Measurements from ENCODE around the gene CYBC1. TPM values are rescaled to one million over a fixed set of nuclear protein-coding genes. Genes with fewer than 3 reads are reported as not detected.

CYBC1 gene
- total and polyA plus RNA-seq, 2 donors from 2014 or later: 38.2 to 139 TPM

- no peak overlapping the region for H3K9ac ChIP-seq (ENCODE audit: low read length in 3 of 3)
- FAIRE-seq (no peak), DNase-seq (peak in 1 of 5 donors; percentile 40)
- H3K27ac ChIP-seq (ENCODE audit: low read depth in 2 of 2, low read length in 2 of 2): no peak overlapping the region
- H3K4me3 ChIP-seq (ENCODE audit: low read length in 3 of 3): no peak overlapping the region
- H3K9me3 ChIP-seq (ENCODE audit: control insufficient read depth in 2 of 3, insufficient read depth in 1 of 3, low read length in 3 of 3): no peaks in the 10 kb centered on the region
- no peaks in the 10 kb centered on the region for H3K4me1 ChIP-seq (ENCODE audit: control insufficient read depth in 2 of 3, insufficient read depth in 2 of 3, low read depth in 1 of 3, low read length in 3 of 3)
- H3K27me3 ChIP-seq (ENCODE audit: control insufficient read depth, insufficient read depth, low read length): no peaks in the 10 kb centered on the region
- intact Hi-C loops (cut with DNase I): no loop called here
- TF ChIP-seq, protein P1, sequence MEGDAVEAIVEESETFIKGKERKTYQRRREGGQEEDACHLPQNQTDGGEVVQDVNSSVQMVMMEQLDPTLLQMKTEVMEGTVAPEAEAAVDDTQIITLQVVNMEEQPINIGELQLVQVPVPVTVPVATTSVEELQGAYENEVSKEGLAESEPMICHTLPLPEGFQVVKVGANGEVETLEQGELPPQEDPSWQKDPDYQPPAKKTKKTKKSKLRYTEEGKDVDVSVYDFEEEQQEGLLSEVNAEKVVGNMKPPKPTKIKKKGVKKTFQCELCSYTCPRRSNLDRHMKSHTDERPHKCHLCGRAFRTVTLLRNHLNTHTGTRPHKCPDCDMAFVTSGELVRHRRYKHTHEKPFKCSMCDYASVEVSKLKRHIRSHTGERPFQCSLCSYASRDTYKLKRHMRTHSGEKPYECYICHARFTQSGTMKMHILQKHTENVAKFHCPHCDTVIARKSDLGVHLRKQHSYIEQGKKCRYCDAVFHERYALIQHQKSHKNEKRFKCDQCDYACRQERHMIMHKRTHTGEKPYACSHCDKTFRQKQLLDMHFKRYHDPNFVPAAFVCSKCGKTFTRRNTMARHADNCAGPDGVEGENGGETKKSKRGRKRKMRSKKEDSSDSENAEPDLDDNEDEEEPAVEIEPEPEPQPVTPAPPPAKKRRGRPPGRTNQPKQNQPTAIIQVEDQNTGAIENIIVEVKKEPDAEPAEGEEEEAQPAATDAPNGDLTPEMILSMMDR (IDR thresholded peaks at IDR 0.05; ENCODE audit: borderline replicate concordance, extremely low read depth, insufficient read depth): no peak
- peaks cover 0 to 5% (median 4%) of the 10 kb centered on the region in 3 donors for H3K36me3 ChIP-seq (ENCODE audit: control insufficient read depth in 2 of 3, insufficient read depth in 3 of 3, low read length in 3 of 3)
These were observed 7.7 kb downstream of the CYBC1 start for GRCh38 chr17:82442643-82443464.

GRCh38 chr17:82441691-82442487 is 8.7 kb downstream of the CYBC1 start:
- no peaks in the 10 kb centered on the region for H3K4me1 ChIP-seq (ENCODE audit: control insufficient read depth in 2 of 3, insufficient read depth in 2 of 3, low read depth in 1 of 3, low read length in 3 of 3)
- no peaks in the 10 kb centered on the region for H3K9me3 ChIP-seq (ENCODE audit: control insufficient read depth in 2 of 3, insufficient read depth in 1 of 3, low read length in 3 of 3)
- TF ChIP-seq, protein P1 (IDR thresholded peaks at IDR 0.05; ENCODE audit: borderline replicate concordance, extremely low read depth, insufficient read depth): no peak
- no peaks in the 10 kb centered on the region for H3K27me3 ChIP-seq (ENCODE audit: control insufficient read depth, insufficient read depth, low read length)
- H3K27ac ChIP-seq (ENCODE audit: low read depth in 2 of 2, low read length in 2 of 2): no peak overlapping the region
- H3K36me3 ChIP-seq (ENCODE audit: control insufficient read depth in 2 of 3, insufficient read depth in 3 of 3, low read length in 3 of 3): peaks cover 0 to 5% (median 4%) of the 10 kb centered on the region in 3 donors
- intact Hi-C loops (cut with DNase I): no loop called here
- FAIRE-seq (no peak), DNase-seq (peak in 2 of 5 donors; percentile 42 to 73)
- no peak overlapping the region for H3K4me3 ChIP-seq (ENCODE audit: low read length in 3 of 3)
- H3K9ac ChIP-seq (ENCODE audit: low read length in 3 of 3): no peak overlapping the region

- no peak for FAIRE-seq
- intact Hi-C loops (cut with DNase I): no loop called here
- H3K4me3 ChIP-seq (ENCODE audit: low read length in 3 of 3): no peak overlapping the region
- TF ChIP-seq, protein P1 (IDR thresholded peaks at IDR 0.05; ENCODE audit: borderline replicate concordance, extremely low read depth, insufficient read depth): no peak
- H3K4me1 ChIP-seq (ENCODE audit: control insufficient read depth in 2 of 3, insufficient read depth in 2 of 3, low read depth in 1 of 3, low read length in 3 of 3): no peaks in the 10 kb centered on the region
- no peak overlapping the region for H3K9ac ChIP-seq (ENCODE audit: low read length in 3 of 3)
- H3K36me3 ChIP-seq (ENCODE audit: control insufficient read depth in 2 of 3, insufficient read depth in 3 of 3, low read length in 3 of 3): peaks cover 0 to 8% (median 4%) of the 10 kb centered on the region in 3 donors
- no peaks in the 10 kb centered on the region for H3K9me3 ChIP-seq (ENCODE audit: control insufficient read depth in 2 of 3, insufficient read depth in 1 of 3, low read length in 3 of 3)
- no peak overlapping the region for H3K27ac ChIP-seq (ENCODE audit: low read depth in 2 of 2, low read length in 2 of 2)
- H3K27me3 ChIP-seq (ENCODE audit: control insufficient read depth, insufficient read depth, low read length): no peaks in the 10 kb centered on the region
- DNase-seq: peak in 3 of 5 donors; percentile 37 to 88 (median 59)
These were observed 9.4 kb downstream of the CYBC1 start for GRCh38 chr17:82440991-82441627.

Data from kidney (tissue), 14 donors.